Gastrocnemius medialis (tissue), 4 donors: Measurements from ENCODE around the gene TFR2.

Experiments
- CTCF ChIP-seq, 5 experiments: fragments of 450-650 bp in 3 of 5; fragments of 200-600 bp in 2 of 5; sonication (generic) in 2 of 5; IDR thresholded peaks in 4 of 5; conservative IDR thresholded peaks in 1 of 5; 1 replicate in 4 of 5; 2 replicates in 1 of 5; pipeline ENCODE4 v1.5.1; 2016 to 2019; ENCODE audit warnings: antibody characterized with exemption in 5 of 5, mild to moderate bottlenecking in 3 of 5, moderate library complexity in 3 of 5
- POLR2A ChIP-seq, 2 donors: fragments of 450-650 bp; IDR thresholded peaks; one replicate each; pipeline ENCODE4 v1.6.1; 2017; ENCODE audit warnings: antibody characterized with exemption in 2 of 2, mild to moderate bottlenecking in 2 of 2, moderate library complexity in 2 of 2

GRCh38 chr7:100682991-100683658 is 41.8 kb upstream of the TFR2 start:
- no peak for TF ChIP-seq CTCF (IDR thresholded peaks at IDR 0.05 in 4 of 5, conservative IDR thresholded peaks at IDR 0.05 in 1 of 5)
- no peak for TF ChIP-seq POLR2A (IDR thresholded peaks at IDR 0.05)
